ENCODE measurements around the gene LITAF.

Gene LITAF

DNA sequence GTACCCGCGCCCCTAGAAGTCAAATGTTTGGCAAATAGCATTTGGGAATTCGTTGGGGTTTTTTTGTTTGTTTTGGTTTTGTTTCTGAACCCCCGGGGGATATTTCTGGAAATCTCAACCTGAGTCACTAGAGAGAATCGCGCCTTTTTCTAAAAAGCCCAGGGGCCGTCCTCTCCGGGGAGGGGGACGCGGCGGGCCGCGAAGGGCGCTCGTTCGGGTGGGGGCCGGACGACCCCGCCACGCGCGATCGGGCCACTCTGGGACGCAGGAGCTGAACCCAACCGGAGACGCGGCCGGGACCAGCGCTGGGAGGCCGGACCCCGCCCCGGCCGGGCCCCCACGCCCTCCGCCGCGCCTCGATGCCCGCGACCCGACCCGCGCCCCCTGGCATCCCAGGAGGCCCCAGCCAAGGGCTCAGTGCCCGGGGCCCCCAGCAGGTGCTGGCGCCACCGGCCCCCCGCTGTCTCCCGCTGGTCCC is 302 bp downstream of the LITAF start:
- Histone ChIP-seq H3K27ac (replicated peaks) (peak overlapping the region; percentile 70), H3K27me3 (ENCODE audit: insufficient read depth, poor library complexity, severe bottlenecking) (no peaks in the 10 kb centered on the region), H3K4me3 (replicated peaks; ENCODE audit: insufficient read depth, low read length) (peak overlapping the region; percentile 69)
- no peak for DNase-seq (ENCODE audit: low read depth in 1 of 2, low spot score in 1 of 2)
- TF ChIP-seq POLR2AphosphoS5 (IDR thresholded peaks at IDR 0.05; ENCODE audit: low read depth) (no peak), GABPA (IDR thresholded peaks at IDR 0.05; ENCODE audit: low read depth) (no peak), SPI1 (IDR thresholded peaks at IDR 0.05; ENCODE audit: borderline replicate concordance, low read depth) (no peak)
- TF ChIP-seq, protein P1, sequence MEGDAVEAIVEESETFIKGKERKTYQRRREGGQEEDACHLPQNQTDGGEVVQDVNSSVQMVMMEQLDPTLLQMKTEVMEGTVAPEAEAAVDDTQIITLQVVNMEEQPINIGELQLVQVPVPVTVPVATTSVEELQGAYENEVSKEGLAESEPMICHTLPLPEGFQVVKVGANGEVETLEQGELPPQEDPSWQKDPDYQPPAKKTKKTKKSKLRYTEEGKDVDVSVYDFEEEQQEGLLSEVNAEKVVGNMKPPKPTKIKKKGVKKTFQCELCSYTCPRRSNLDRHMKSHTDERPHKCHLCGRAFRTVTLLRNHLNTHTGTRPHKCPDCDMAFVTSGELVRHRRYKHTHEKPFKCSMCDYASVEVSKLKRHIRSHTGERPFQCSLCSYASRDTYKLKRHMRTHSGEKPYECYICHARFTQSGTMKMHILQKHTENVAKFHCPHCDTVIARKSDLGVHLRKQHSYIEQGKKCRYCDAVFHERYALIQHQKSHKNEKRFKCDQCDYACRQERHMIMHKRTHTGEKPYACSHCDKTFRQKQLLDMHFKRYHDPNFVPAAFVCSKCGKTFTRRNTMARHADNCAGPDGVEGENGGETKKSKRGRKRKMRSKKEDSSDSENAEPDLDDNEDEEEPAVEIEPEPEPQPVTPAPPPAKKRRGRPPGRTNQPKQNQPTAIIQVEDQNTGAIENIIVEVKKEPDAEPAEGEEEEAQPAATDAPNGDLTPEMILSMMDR (IDR thresholded peaks at IDR 0.05; ENCODE audit: insufficient read depth, low read length), result no peak
- TF ChIP-seq, protein P2, sequence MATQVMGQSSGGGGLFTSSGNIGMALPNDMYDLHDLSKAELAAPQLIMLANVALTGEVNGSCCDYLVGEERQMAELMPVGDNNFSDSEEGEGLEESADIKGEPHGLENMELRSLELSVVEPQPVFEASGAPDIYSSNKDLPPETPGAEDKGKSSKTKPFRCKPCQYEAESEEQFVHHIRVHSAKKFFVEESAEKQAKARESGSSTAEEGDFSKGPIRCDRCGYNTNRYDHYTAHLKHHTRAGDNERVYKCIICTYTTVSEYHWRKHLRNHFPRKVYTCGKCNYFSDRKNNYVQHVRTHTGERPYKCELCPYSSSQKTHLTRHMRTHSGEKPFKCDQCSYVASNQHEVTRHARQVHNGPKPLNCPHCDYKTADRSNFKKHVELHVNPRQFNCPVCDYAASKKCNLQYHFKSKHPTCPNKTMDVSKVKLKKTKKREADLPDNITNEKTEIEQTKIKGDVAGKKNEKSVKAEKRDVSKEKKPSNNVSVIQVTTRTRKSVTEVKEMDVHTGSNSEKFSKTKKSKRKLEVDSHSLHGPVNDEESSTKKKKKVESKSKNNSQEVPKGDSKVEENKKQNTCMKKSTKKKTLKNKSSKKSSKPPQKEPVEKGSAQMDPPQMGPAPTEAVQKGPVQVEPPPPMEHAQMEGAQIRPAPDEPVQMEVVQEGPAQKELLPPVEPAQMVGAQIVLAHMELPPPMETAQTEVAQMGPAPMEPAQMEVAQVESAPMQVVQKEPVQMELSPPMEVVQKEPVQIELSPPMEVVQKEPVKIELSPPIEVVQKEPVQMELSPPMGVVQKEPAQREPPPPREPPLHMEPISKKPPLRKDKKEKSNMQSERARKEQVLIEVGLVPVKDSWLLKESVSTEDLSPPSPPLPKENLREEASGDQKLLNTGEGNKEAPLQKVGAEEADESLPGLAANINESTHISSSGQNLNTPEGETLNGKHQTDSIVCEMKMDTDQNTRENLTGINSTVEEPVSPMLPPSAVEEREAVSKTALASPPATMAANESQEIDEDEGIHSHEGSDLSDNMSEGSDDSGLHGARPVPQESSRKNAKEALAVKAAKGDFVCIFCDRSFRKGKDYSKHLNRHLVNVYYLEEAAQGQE (IDR thresholded peaks at IDR 0.05; ENCODE audit: insufficient replicate concordance, low read depth), result no peak

DNA sequence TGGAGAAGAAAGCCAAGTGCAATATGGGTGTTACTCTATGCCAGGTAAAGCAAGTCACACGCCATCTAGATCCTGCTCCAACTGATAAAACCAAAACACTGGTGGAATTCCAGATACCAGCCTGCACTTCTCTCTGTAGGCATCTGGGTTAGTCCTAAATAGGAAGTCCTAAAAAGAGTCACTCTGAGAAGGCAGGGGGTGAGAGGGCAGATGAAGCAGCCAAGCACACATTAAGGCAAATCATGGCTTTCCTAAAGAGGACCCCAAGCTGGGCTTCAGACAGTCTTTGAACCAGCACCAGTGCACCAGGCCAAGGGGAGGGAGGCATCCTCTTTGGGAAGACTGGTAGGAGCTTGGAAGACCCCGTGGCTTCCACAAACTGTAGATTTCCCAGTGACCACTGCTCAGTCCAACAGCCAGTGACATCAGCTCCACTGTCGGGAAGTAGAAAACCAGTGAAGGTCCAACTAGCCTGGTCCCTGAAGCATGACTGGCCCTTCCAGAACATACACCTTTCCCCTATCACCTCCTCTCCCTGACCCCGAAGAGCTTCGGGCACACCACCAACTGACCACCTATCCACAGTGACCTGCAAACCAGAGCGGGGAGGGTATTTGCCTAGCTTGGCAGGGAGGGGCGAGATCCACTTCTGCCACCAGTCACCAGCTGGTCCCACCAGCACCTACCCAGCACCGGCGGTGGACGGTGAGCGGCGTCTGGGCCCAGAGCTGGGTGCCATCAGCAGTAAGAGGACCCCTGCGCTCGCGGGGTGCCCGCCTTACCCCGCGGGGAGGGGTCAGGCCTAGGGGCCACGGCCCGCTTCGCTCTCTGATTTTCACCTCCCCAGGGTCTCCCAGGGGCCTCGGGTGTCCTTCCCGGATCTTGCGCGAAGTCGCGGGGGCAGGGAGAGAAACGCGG is 1.0 kb downstream of the LITAF start:
- no peak; the same call in 1 of the 2 replicates for TF ChIP-seq POLR2AphosphoS5 (IDR thresholded peaks at IDR 0.05; ENCODE audit: low read depth)
- 0 out of 2 replicates have a peak, but pooled peaks have one; percentile 2 for TF ChIP-seq SPI1 (IDR thresholded peaks at IDR 0.05; ENCODE audit: borderline replicate concordance, low read depth)
- TF ChIP-seq, protein P2 (IDR thresholded peaks at IDR 0.05; ENCODE audit: insufficient replicate concordance, low read depth), result no peak
- H3K27me3 ChIP-seq (ENCODE audit: insufficient read depth, poor library complexity, severe bottlenecking), result no peaks in the 10 kb centered on the region
- peak in 1 of 2 experiments; percentile 26 for DNase-seq (ENCODE audit: low read depth in 1 of 2, low spot score in 1 of 2)
- peak overlapping the region; percentile 69 for H3K4me3 ChIP-seq (replicated peaks; ENCODE audit: insufficient read depth, low read length)
- peak overlapping the region; percentile 70 for H3K27ac ChIP-seq (replicated peaks)

DNA sequence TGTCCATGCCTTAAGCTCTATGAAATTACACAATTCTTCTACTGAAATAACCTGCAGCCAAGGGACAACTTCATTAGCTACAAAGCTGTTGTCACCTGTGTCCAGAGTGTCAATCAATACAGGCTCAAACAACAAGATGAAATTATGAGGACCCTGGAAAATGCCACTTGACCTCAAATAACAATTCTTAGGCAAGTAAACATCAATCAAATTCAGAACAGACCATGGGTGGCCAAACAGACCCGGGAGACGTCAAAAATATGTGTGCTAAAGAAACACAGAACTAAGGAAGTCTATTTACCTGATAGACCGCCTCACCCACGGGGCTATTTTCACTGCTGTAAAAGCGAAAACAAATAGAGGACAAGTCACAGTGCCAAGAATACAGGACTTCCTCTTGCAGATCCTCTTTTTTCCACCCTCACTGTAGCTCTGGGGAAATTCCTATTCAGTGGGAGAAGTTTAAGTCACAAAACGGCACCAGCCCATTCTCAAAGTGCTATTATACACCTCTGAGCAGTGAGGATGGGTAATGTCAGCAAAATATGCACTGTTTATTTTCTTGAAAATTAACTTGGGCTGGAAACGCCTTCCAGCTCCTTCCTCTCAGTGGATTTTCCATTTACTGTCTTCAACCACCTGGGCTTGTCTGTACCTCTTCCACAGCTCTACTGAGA is 2.7 kb downstream of the LITAF start:
- H3K4me3 ChIP-seq (replicated peaks; ENCODE audit: insufficient read depth, low read length), result peak overlapping the region; percentile 69

More for the DNA sequence above, 2.7 kb downstream of the LITAF start:
- TF ChIP-seq SPI1 (IDR thresholded peaks at IDR 0.05; ENCODE audit: borderline replicate concordance, low read depth) (peak; percentile 90), POLR2AphosphoS5 (IDR thresholded peaks at IDR 0.05; ENCODE audit: low read depth) (no peak), GABPA (IDR thresholded peaks at IDR 0.05; ENCODE audit: low read depth) (no peak)
- TF ChIP-seq, protein P1 (IDR thresholded peaks at IDR 0.05; ENCODE audit: insufficient read depth, low read length), result no peak
- TF ChIP-seq, protein P2 (IDR thresholded peaks at IDR 0.05; ENCODE audit: insufficient replicate concordance, low read depth), result no peak
- peak in 1 of 2 experiments; percentile 50 for DNase-seq (ENCODE audit: low read depth in 1 of 2, low spot score in 1 of 2)
- Histone ChIP-seq H3K27ac (replicated peaks) (peak overlapping the region; percentile 70), H3K27me3 (ENCODE audit: insufficient read depth, poor library complexity, severe bottlenecking) (no peaks in the 10 kb centered on the region)
